Islet precursor cell (in vitro differentiated cells): ENCODE measurements around the gene CMC2.

Source experiments
- DNase-seq: peaks from one replicate; pipeline ENCODE4 v3.0.0-alpha.2; 2018

CMC2 gene

DNA sequence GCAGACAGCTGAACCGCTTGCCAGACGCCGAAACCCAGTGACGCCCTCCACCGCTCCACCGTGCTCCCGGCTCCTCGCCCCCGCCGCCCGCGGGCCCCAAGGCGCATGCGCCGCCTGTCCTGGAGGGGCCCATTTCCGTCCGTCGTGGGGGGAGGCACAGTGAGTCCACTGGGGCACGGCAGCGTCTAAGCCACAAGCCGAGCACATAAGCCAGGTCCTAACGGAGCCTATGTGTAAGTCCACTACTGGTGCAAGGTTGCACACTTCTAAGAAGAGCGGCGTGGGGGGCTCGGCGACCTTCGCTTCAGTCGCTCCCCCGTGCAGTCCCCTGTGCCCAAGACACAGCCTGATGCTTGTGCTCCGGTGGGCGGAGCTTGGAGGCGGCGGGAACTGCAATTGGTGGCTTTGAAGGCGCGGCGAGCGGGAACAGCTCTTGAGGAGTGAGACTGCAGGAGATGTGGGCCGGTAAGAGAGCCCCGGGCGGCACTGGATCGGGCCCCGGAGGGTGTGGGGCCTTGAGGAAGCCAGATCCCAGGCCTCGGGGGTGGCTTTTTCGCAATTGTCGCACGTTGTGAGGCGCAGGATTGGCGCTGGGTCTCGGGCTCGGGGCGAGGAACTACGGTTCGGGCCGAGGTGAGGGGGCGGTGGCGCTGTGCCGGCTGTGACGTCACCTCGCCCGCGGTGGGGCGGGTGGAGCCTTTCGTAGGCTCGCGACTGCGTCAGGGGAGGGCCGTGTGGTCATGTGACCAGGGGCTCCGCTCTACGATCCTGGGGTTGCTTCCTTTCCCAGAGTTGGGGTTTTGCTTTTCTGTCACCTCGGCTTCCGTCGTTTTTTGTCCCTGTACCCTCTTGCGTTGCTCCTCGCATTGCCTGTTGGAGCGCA is at the start of gene CMC2, which contains the start of gene CENPN:
TSS of gene CMC2 (minus strand) at position 73 of the 883 bp plus-strand sequence. CDS start 9,491 bp downstream, outside the sequence.
TSS of gene CENPN (plus strand) at position 402 of the 883 bp plus-strand sequence. CDS start 4,726 bp downstream, outside the sequence.
- DNase-seq: peak; percentile 99

- DNase-seq: peak; percentile 7
Measured at GRCh38 chr16:81053761-81054160, 47.1 kb upstream of the CMC2 start.

- no peak for DNase-seq
Measured at GRCh38 chr16:81042821-81043220, 36.1 kb upstream of the CMC2 start.

- peak; percentile 91 for DNase-seq
Measured at GRCh38 chr16:81041696-81042095, 35.0 kb upstream of the CMC2 start.

- DNase-seq: no peak
Measured at GRCh38 chr16:81040842-81041241, 34.2 kb upstream of the CMC2 start.

DNA sequence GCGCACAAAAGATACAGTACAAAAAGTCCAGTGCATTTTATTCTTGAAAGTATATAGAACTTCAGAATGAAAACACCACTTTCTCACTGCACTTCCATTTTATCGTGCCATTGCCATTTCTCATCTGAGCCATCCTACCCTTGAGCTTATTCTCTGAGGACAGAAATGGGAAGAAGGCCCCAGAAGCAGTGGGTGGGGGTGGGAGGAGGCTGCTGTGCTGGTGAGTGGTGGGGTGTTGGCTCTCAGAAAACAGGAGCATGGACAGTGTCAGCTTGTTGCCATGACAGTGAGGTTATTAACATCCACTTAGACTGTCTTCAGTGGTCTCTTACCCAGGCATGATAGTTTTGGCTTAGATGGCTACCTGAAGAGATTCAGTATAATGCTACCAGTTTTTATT is 33.4 kb upstream of the CMC2 start:
- DNase-seq: peak; percentile 82

DNA sequence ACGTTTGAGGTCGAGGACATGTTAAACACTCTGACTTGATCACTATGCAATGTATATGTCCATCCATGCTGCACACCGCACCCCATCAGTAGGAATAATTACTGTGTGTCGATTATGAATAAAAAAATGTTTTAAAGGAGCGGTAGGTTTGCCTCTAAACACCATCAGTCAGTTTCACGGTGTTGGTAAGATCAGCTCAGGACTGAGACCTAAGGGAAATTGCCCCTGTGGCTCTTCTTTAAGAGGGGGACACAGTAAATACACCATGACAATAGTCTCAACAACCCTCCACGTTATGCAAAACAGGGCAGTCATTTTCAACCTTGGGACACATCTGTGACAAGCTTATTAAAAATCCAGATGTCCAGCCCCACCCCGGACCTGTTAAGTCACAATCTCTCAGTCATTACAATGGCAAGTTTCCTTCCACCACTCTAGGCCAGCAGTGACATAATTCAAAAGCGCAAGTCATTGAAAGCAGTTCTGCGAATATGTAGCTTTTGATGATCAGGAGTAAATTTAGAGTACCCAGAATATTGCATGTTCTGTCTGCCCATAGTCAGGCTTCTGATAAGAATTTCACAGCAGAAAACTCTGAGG is 30.2 kb upstream of the CMC2 start:
- no peak for DNase-seq

- DNase-seq: peak; percentile 61
Measured at GRCh38 chr16:81035975-81036750, 29.5 kb upstream of the CMC2 start.

GRCh38 chr16:81035398-81035974 is 28.8 kb upstream of the CMC2 start, which contains the start of gene ATMIN:
TSS of gene ATMIN (plus strand) at chr16:81035842. CDS start at chr16:81035871, 29 bp downstream.
- DNase-seq: peak; percentile 92

- no peak for DNase-seq
Measured at GRCh38 chr16:81029930-81030604, 23.4 kb upstream of the CMC2 start.

DNA sequence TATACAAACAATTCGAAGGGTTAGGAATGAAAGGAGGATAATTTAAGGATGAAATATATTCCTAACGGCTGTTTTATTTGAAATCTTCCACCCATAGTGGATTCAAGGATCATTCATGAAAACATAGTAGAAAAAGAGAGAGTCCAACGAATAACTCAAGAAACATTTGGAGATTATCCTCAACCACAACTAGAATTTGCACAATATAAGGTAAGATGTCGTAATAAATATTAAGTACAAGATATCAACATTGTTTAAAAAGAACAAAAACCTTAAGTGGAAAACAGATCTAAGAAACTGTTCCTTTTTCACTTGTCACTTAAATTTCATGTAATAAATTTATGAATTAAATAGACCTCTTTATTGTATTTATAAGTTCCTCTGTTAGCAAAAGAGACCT is 19.7 kb upstream of the CMC2 start:
- no peak for DNase-seq

DNA sequence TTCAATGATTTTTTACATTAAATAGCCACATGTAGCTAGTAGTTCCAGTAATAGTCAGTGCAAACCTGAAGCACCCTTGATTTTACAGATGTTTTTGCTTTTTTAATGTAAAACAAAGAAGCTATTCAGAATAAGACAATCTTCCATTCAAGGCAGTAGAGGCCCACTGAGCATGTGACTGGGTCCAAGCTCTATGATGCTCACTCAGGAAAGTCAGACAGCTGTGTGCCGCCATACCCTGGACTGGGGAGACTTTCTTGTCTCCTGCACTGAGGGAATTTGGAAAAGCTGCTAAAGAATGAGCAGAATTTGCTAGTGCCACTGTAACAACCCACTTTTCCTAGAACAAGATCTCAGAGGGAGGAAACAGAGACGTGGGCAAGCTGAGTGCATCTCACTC is 11.8 kb upstream of the CMC2 start:
- no peak for DNase-seq

- DNase-seq: no peak
Measured at GRCh38 chr16:81014672-81015071, 8.0 kb upstream of the CMC2 start.

DNA sequence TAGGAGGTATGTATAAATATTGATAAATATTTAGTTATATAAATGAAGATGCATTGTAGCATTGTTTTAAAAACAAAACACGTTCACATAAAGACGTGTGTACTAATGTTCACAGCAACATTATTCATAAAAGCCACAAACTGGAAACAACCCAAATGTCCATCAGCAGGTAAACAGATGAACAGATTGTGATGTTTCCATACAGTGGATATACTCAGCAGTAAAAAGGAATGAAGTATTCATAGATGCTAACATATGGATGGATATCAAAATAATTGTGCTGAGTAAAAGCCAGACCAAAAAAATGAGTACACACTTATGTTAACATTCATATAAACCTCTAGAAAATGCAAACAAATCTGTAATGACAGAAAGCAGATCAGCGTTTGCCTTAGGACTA is 6.3 kb upstream of the CMC2 start:
- DNase-seq: no peak

GRCh38 chr16:81008505-81008789 is 1.8 kb upstream of the CMC2 start:
- DNase-seq: no peak

- DNase-seq: peak; percentile 78
Measured at GRCh38 chr16:81006211-81006812, 373 bp downstream of the CMC2 start.

DNA sequence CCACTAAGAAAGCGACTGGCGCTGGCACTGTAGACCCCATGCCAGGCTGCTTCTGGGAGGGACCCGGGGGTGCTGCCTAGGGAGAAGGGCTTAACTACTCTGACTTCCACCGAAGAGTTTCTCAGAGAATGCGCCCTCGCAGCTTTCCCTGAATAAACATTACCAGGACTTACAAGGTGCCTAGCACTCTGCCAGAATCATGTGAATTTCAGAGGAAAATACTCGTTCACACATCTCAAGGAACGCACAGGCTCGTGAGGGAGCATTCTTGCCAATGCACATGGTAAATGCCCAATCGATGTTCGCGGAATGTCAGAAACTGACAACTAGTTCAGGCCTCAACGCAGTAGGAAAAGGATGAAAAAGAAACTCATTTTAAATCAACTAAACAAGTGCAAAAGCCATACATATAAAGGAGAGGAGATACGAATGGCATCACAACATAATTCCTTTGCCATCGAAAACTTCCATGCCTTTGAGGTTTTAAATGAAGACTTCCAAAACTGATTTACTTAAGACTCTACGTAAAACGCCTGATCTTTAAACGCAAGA is 999 bp downstream of the CMC2 start:
- DNase-seq: no peak

DNA sequence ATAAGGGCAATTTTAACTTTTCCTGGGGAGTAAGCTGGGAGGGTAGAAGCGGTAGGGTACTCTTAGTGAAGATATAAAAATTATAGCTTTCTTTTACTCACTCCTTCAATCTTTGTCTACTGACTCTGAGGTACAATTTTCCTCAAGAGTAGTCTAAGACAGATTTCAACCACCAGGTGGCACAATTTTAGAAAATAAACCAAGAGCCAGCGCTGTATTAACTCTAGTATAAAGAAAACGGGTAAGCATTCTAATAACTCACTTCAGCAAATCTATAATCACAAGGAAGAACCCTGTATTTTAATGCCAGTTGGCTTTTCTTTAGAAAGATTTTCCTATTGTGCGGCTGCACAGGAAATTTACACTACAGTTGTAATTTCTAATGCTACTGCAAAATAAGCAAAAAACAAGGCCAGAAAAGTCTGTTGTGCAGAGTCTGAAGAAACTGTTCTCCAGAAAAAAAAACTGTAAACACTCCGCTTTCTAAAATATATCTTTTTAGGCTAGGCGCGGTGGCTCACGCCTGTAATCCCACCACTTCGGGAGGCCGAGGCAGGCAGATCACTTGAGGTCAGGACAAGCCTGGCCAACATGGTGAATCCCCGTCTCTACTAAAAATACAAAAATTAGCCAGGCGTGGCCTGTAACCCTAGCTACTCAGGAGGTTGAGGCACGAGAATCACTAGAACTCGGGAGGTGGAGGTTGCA is 1.9 kb downstream of the CMC2 start:
- no peak for DNase-seq

DNA sequence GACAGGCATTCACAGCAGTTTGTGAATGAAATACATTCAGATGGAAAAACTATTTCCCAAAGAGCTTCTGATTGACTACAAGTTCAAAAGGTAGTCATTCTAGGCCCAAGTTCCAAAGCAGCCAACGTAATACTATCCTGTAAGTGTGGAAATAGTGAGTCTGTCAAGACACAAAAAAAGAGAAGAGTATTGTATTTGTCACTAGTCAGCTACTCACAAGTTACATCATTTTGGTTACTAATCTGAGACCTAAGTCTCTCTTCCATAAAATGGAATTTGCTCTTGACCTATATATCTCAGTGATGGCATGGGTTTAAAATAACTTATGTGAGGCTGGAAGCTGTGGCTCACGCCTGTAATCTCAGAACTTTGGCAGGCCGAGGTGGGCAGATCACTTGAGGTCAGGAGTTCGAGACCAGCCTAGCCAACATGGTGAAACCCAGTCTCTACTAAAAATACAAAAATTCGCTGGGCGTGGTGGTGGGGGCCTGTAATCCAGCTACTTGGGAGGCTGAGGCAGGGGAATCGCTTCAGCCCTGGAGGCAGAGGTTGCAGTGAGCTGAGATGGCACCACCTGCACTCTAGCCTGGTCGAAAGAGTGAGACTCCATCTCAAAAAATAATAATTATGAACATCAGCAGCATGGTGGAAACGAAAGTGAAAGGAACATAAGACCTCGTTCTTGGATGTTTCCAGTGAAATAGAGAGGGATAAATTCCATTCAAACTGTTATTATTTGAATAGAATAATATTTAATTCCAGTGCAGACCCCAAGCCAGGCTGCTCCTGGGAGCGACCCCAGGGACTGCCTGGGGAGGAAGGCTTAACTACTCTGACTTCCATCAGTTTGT is 2.9 kb downstream of the CMC2 start:
- DNase-seq: no peak

DNA sequence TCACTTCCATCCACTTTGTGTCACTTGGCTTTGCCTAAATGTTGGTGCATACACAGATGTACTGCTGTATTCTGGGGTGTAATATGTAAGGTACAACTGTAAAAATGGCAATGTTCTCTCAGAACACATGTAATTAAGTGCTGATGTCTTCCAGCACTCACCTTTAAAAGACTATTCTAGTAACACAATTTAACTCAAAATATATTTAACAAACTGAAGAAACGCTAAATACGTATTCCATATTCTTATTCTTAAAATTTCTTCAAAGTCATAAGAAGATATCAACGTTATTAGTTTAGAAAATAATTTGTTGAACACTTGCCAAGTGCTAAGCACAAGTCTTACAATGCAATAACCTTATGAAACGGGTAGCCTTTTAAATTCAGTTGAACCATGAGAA is 3.6 kb downstream of the CMC2 start:
- no peak for DNase-seq
